Fibroblast of the aortic adventitia (primary cell): ENCODE data around the gene FAM20A. TPM values are rescaled to one million over a fixed set of nuclear protein-coding genes. Genes with fewer than 3 reads are reported as not detected.

Source experiments
- DNase-seq: peaks from one replicate; pipeline ENCODE4 v3.0.0-alpha.2; 2010; ENCODE audit warnings: low read depth
- H3K4me3 ChIP-seq: 2 replicates; pipeline ENCODE4 v1.5.1; 2011; ENCODE audit warnings: low read depth, mild to moderate bottlenecking, control low read depth, low read length, moderate library complexity
- total RNA-seq: library from RNA; depleted of rRNA; stranded (reverse); fragments of >200 nt; gene quantifications from 2 replicates; pipeline ENCODE4 v1.2.3, GENCODE V29; 2012; ENCODE audit warnings: low replicate concordance
- TF ChIP-seq, protein P1 (sequence below): IDR thresholded peaks from 2 replicates; pipeline ENCODE4 v1.5.1; 2011; ENCODE audit warnings: mild to moderate bottlenecking, low read length, control low read depth, inconsistent platforms; ENCODE audit not compliant: insufficient read depth

FAM20A gene
- total RNA-seq, 1 donor, result 10.5 TPM

DNA sequence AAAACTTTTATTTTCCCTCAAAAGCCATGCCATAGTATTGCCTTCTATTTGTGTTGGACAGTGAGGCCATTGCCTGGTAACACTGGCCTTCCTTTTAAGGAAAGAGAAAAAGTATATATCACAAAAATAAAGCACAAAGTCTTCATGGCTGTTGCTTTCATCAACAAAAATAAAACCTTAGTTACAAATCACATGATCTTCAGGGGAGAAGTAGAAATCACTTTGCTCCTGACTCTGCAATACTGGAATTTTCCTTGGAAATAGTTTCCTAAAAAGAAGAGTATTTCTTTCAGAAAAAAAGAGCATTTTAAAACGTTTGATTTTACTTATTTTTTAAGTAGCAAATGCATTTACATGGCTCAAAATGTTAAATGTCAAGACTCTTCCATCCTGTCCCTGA is 41.9 kb downstream of the FAM20A start:
- H3K4me3 ChIP-seq, result no peak overlapping the region
- TF ChIP-seq, protein P1, sequence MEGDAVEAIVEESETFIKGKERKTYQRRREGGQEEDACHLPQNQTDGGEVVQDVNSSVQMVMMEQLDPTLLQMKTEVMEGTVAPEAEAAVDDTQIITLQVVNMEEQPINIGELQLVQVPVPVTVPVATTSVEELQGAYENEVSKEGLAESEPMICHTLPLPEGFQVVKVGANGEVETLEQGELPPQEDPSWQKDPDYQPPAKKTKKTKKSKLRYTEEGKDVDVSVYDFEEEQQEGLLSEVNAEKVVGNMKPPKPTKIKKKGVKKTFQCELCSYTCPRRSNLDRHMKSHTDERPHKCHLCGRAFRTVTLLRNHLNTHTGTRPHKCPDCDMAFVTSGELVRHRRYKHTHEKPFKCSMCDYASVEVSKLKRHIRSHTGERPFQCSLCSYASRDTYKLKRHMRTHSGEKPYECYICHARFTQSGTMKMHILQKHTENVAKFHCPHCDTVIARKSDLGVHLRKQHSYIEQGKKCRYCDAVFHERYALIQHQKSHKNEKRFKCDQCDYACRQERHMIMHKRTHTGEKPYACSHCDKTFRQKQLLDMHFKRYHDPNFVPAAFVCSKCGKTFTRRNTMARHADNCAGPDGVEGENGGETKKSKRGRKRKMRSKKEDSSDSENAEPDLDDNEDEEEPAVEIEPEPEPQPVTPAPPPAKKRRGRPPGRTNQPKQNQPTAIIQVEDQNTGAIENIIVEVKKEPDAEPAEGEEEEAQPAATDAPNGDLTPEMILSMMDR, result no peak

DNA sequence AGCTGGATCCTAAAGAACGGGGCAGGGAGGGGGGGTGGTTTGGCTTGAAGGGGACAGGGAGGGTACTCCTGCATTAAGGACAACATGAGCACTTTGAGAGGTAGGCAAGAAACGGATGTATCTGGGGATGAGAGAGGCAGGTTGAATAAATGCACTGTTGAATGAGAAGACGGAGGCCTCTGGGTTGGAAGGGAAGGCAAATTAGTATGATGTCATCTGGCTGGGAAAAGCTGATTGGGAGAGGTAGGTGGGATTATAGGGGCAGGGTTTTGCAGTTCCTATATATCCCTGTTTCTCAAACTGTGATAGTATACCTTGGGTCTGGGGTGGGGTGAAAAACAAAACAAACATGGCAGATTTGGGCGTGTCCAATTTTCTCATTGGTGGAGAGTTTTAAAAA is 44.6 kb downstream of the FAM20A start:
- DNase-seq, result no peak
- TF ChIP-seq, protein P1, result no peak
- H3K4me3 ChIP-seq, result no peak overlapping the region

More for the DNA sequence above, 41.9 kb downstream of the FAM20A start:
- no peak for DNase-seq

DNA sequence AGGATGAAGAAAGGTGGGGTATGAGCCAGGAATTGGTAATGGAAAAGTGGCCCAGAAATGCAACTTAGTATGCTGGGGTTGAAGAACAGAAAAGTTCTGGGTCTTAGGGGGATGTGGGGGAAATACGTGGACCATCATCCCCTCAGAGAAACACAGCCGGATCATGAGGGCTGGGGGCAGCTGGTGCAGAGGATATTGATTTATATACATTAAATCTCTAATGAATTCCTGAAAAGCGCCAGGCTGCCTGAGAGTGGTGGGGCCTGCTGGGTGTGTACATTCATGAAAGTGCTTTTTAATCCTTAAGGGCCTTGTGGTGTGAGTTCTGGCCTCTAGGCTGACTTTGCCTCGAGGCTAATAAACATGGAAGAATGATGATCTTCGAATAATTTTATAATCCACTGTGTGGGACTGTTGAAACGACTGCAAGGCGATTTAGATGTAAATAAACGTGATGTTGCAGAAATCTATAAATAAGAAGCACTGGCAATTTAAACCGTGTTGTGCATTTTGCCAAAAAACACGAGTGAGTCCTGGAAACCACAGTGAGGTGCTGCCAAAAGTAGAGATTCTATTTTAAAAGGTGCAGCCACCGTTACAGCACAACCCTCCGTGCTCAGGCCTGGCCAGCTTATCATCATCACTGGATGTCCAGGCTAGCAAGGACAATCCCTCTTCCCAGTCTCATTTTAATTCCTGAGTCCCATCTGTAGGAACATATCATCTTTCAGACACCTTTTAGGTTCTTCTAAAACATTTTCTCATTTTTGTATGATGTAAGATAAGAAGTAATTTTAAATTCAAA is 56.9 kb downstream of the FAM20A start:
- DNase-seq, result no peak
- TF ChIP-seq, protein P1, result no peak
- no peak overlapping the region for H3K4me3 ChIP-seq

DNA sequence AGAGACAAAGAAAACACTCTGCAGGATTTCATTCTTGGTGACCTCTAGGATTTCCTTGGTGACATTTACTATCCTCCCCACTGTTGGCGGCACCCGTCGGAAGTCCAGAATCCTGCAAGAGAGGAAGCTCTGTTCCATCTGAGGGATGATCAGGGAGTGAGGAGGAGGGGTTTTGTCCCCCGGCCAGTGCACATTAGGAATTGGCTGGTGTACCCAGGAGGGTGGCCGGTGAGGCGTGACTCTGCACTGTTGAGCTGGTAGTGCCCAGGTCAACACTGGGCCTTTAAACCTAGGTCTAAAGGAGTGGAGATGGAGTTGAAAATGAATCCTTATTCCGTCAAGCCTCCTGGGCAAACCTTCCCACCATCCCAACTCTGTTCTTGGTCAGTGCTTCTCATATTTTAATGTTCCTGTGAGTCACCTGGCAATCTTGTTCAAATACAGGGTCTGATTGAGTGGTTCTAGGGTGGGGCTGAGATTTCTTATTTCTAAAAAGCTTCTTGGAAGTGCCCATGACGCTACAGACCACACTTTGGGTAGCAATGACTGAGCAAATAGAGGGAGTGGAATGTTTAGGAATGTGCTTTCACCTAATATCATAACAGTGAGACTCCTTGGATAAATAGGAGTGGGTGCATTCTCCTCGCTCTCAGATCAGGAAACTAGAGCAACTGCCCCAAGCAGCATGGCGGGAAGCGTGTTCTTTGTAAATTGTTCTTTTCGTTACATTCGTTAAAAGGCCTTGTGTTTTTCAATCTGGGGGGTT is 58.3 kb downstream of the FAM20A start:
- no peak overlapping the region for H3K4me3 ChIP-seq
- TF ChIP-seq, protein P1, result no peak
- no peak for DNase-seq

DNA sequence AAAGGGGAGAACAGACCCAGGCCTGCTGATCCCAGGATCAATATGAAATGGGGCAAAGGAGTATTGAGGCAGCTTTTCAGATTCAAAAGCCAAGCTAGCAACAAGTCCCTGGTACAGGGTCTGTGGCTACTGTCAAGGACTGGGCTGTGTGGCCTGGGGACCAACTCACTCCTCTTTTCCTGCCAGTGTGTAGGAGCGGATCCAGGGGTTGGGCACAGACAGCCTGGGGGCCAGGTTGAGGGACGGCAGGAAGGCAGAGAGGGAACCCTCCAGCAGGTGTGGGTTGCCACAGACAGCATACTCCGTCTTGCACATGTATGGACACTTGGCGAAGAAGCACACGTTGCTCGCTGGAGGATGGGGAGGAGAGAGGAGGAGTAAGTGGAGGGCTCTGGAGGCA is 59.4 kb downstream of the FAM20A start:
- TF ChIP-seq, protein P1, result no peak
- no peak for DNase-seq
- no peak overlapping the region for H3K4me3 ChIP-seq

DNA sequence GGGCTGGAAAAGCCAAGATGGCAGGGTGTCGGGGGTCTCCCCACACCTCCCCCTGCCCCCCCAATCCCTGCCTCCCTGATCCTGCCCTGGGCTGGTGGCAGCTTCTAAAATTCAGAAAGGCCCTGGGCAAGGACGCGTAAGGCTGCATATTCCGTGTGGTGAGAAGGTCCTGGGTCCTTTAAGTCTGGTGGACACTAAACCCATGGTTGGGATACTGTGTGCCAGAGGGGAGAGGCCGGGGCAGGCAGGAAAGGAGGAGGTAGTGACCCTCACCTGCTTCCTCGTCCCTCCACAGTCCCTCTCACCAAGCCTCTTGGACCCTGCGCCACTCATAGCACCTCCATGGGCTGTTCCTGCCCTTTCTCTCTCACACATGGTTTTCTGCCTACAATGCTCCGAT is 60.2 kb downstream of the FAM20A start:
- H3K4me3 ChIP-seq, result no peak overlapping the region
- TF ChIP-seq, protein P1, result no peak
- DNase-seq, result no peak
